DOHH2 (cell line): ENCODE data around the gene SLC28A1.

Source experiments
- H3F3A ChIP-seq: fragments of 200-600 bp; sonication (generic), shearing (Covaris generic); 2 replicates; pipeline ENCODE4 v1.6.0; 2016; ENCODE audit warnings: antibody characterized with exemption, mild to moderate bottlenecking; ENCODE audit not compliant: control insufficient read depth, insufficient read depth
- H3K27ac ChIP-seq: fragments of 200-600 bp; sonication (generic); 2 replicates; pipeline ENCODE4 v1.5.1; 2014; ENCODE audit warnings: low read depth, mild to moderate bottlenecking, low read length, moderate library complexity
- H3K27me3 ChIP-seq: fragments of 200-600 bp; sonication (generic); 2 replicates; pipeline ENCODE4 v1.6.1; 2014; ENCODE audit warnings: mild to moderate bottlenecking, low read length, mixed read lengths; ENCODE audit not compliant: control insufficient read depth
- H3K36me3 ChIP-seq: fragments of 200-600 bp; sonication (generic); 2 replicates; pipeline ENCODE4 v1.6.1; 2014; ENCODE audit warnings: mild to moderate bottlenecking, low read length, moderate library complexity, mixed read lengths; ENCODE audit not compliant: control insufficient read depth
- H3K4me1 ChIP-seq: fragments of 200-600 bp; sonication (generic); 2 replicates; pipeline ENCODE4 v1.6.1; 2014; ENCODE audit warnings: mild to moderate bottlenecking, low read length, mixed read lengths; ENCODE audit not compliant: control insufficient read depth
- H3K4me2 ChIP-seq: fragments of 200-600 bp; sonication (generic); 2 replicates; pipeline ENCODE4 v1.6.0; 2014; ENCODE audit warnings: mild to moderate bottlenecking, low read length, moderate library complexity
- H3K4me3 ChIP-seq: fragments of 200-600 bp; sonication (generic); 2 replicates; pipeline ENCODE4 v1.5.1; 2014; ENCODE audit warnings: mild to moderate bottlenecking, low read length, mixed read lengths
- H3K79me2 ChIP-seq: fragments of 200-600 bp; sonication (generic); 2 replicates; pipeline ENCODE4 v1.6.1; 2014; ENCODE audit warnings: mild to moderate bottlenecking, low read length, mixed read lengths; ENCODE audit not compliant: control insufficient read depth
- H3K9me2 ChIP-seq: fragments of 200-600 bp; sonication (generic); replicated peaks from 2 replicates; pipeline ENCODE4 v1.6.1; 2014; ENCODE audit warnings: mild to moderate bottlenecking, low read length, mixed read lengths; ENCODE audit not compliant: control insufficient read depth
- H3K9me3 ChIP-seq: fragments of 200-600 bp; sonication (generic); 2 replicates; pipeline ENCODE4 v1.6.1; 2014; ENCODE audit warnings: antibody characterized with exemption, low read length, mixed read lengths; ENCODE audit not compliant: control insufficient read depth, insufficient read depth
- H4K20me1 ChIP-seq: fragments of 200-600 bp; sonication (generic); 2 replicates; pipeline ENCODE4 v1.6.0; 2014; ENCODE audit warnings: low read depth, mild to moderate bottlenecking, antibody characterized with exemption, low read length, moderate library complexity; ENCODE audit not compliant: control insufficient read depth, insufficient read depth
- CTCF ChIP-seq: fragments of 200-600 bp; sonication (generic); IDR thresholded peaks from one replicate; pipeline ENCODE4 v1.5.1; 2014; ENCODE audit warnings: antibody characterized with exemption, mild to moderate bottlenecking, low read depth, low read length; ENCODE audit not compliant: poor library complexity, severe bottlenecking
- EZH2phosphoT487 ChIP-seq: fragments of 200-600 bp; sonication (generic); IDR thresholded peaks from 2 replicates; pipeline ENCODE4 v1.6.1; 2017; ENCODE audit warnings: borderline replicate concordance, mild to moderate bottlenecking, antibody characterized with exemption, low read length, moderate library complexity, mixed read lengths

The SLC28A1 gene

GRCh38 chr15:84891339-84891738, 6.9 kb downstream of the SLC28A1 start:
- no peaks in the 10 kb centered on the region for H3K79me2 ChIP-seq
- H3K4me2 ChIP-seq, result no peak overlapping the region
- H3K9me3 ChIP-seq, result no peaks in the 10 kb centered on the region
- TF ChIP-seq CTCF (no peak), EZH2phosphoT487 (no peak)
- H4K20me1 ChIP-seq, result no peaks in the 10 kb centered on the region
- H3K4me1 ChIP-seq, result no peaks in the 10 kb centered on the region
- no peak overlapping the region for H3K27ac ChIP-seq
- no peaks in the 10 kb centered on the region for H3K9me2 ChIP-seq
- H3K36me3 ChIP-seq, result no peaks in the 10 kb centered on the region
- no peaks in the 10 kb centered on the region for H3F3A ChIP-seq
- no peak overlapping the region for H3K4me3 ChIP-seq
- H3K27me3 ChIP-seq, result no peaks in the 10 kb centered on the region

- TF ChIP-seq CTCF (no peak), EZH2phosphoT487 (no peak)
- Histone ChIP-seq H3K9me2 (no peaks in the 10 kb centered on the region), H3K4me2 (no peak overlapping the region), H3K4me1 (no peaks in the 10 kb centered on the region), H3K4me3 (no peak overlapping the region), H3F3A (no peaks in the 10 kb centered on the region), H3K79me2 (no peaks in the 10 kb centered on the region), H4K20me1 (no peaks in the 10 kb centered on the region), H3K36me3 (no peaks in the 10 kb centered on the region), H3K9me3 (no peaks in the 10 kb centered on the region), H3K27me3 (no peaks in the 10 kb centered on the region), H3K27ac (no peak overlapping the region)
Measured at GRCh38 chr15:84892786-84893307, 8.4 kb downstream of the SLC28A1 start.

GRCh38 chr15:84893607-84894006, 9.1 kb downstream of the SLC28A1 start:
- Histone ChIP-seq H3K4me1 (no peaks in the 10 kb centered on the region), H3K4me3 (no peak overlapping the region), H4K20me1 (no peaks in the 10 kb centered on the region), H3F3A (no peaks in the 10 kb centered on the region), H3K36me3 (no peaks in the 10 kb centered on the region), H3K27ac (no peak overlapping the region), H3K9me3 (no peaks in the 10 kb centered on the region), H3K27me3 (no peaks in the 10 kb centered on the region), H3K79me2 (no peaks in the 10 kb centered on the region), H3K9me2 (no peaks in the 10 kb centered on the region), H3K4me2 (no peak overlapping the region)
- TF ChIP-seq CTCF, result no peak
- TF ChIP-seq EZH2phosphoT487, result no peak
